K562 (cell line): Measurements from ENCODE around the gene RPS6KL1. TPM values are rescaled to one million over a fixed set of nuclear protein-coding genes. Genes with fewer than 3 reads are reported as not detected.

Experiments used
- ATAC-seq: fragments of 200-7000 bp; cut with Tn5 transposase; 3 replicates; pipeline ENCODE4 v1.9.1; 2020; ENCODE audit warnings: moderate library complexity
- BruUV-seq: library from RNA; stranded (reverse); fragments of 400-500 nt; replicated peaks from 2 replicates; lab custom pipeline; 2021; lab: Mats Ljungman, UMichigan
- CTCF ChIA-PET: fragments of 300-600 bp; formaldehyde crosslinking; extraction: SDS; loops from one replicate; lab custom pipeline; 2021; ENCODE audit warnings: low intra/inter-chr PET ratio; lab: Yijun Ruan, JAX
- POLR2A ChIA-PET: fragments of 300-600, 350-650 bp; sonication (Branson Sonifier 250); formaldehyde crosslinking; extraction: SDS; loops from one replicate; lab custom pipeline; 2021; ENCODE audit warnings: antibody characterized with exemption, inconsistent platforms; lab: Yijun Ruan, JAX
- DNase-seq, 4 experiments: peaks; one replicate each; pipeline versions ENCODE4 v3.0.0 to v3.0.0-alpha.2; 2011 to 2018; ENCODE audit warnings: low spot score in 3 of 4, mixed read lengths in 3 of 4; ENCODE audit errors: extremely low read depth in 1 of 4
- FAIRE-seq: peaks from 2 replicates; lab custom pipeline; 2011; peaks lifted over from hg19 to GRCh38; lab: Jason Lieb, UNC
- H2AFZ ChIP-seq: 2 replicates; pipeline ENCODE4 v1.6.0; 2011; ENCODE audit warnings: low read depth, low read length, control low read depth, inconsistent platforms
- H3K27ac ChIP-seq: fragments of 200-600 bp; 3 replicates; pipeline ENCODE4 v1.8.0; 2011; ENCODE audit warnings: low read depth, mild to moderate bottlenecking, control low read depth, inconsistent platforms, low read length, moderate library complexity, mixed read lengths; ENCODE audit errors: extremely low read depth
- H3K27me3 ChIP-seq, 2 experiments: fragments of 300-600 bp in 1 of 2; 2 replicates in 1 of 2; 3 replicates in 1 of 2; pipeline versions ENCODE4 v1.6.0 to v1.8.0; 2011; ENCODE audit warnings: inconsistent platforms in 2 of 2, low read length in 2 of 2, mild to moderate bottlenecking in 1 of 2, mixed read lengths in 1 of 2, moderate library complexity in 1 of 2; ENCODE audit not compliant: control insufficient read depth in 2 of 2, insufficient read depth in 2 of 2
- H3K36me3 ChIP-seq: fragments of 300-600 bp; 3 replicates; pipeline ENCODE4 v1.8.0; 2011; ENCODE audit warnings: mild to moderate bottlenecking, low read length, inconsistent platforms; ENCODE audit not compliant: control insufficient read depth, insufficient read depth
- H3K4me1 ChIP-seq, 2 experiments: fragments of 200-600 bp in 1 of 2; replicated peaks in 1 of 2; 2 replicates in 1 of 2; 3 replicates in 1 of 2; pipeline versions ENCODE4 v1.5.1 to v1.8.0; 2011; ENCODE audit warnings: inconsistent platforms in 2 of 2, low read length in 2 of 2, mild to moderate bottlenecking in 1 of 2, mixed read lengths in 1 of 2, moderate library complexity in 1 of 2; ENCODE audit not compliant: control insufficient read depth in 2 of 2, insufficient read depth in 2 of 2
- H3K4me2 ChIP-seq: 2 replicates; pipeline ENCODE4 v1.6.1; 2011; ENCODE audit warnings: low read length, control low read depth, inconsistent platforms, mixed read lengths; ENCODE audit not compliant: insufficient read depth
- H3K4me3 ChIP-seq: fragments of 200-600 bp; sonication (generic), shearing (Covaris generic); 2 replicates; pipeline ENCODE4 v1.5.1; 2016; ENCODE audit warnings: control low read depth, inconsistent platforms
- H3K79me2 ChIP-seq: fragments of 200-600 bp; 3 replicates; pipeline ENCODE4 v1.8.0; 2011; ENCODE audit warnings: low read length, inconsistent platforms; ENCODE audit not compliant: control insufficient read depth, insufficient read depth
- H3K9ac ChIP-seq, 2 experiments: 2 replicates each; pipeline versions ENCODE4 v1.6.0 to v1.6.1; 2011; ENCODE audit warnings: low read depth in 2 of 2, low read length in 2 of 2, control low read depth in 1 of 2, inconsistent platforms in 1 of 2, mild to moderate bottlenecking in 1 of 2, mixed read lengths in 1 of 2; ENCODE audit not compliant: insufficient read depth in 1 of 2
- H3K9me1 ChIP-seq: one replicate; pipeline ENCODE4 v1.6.0; 2011; ENCODE audit warnings: inconsistent platforms, mild to moderate bottlenecking, low read length, moderate library complexity; ENCODE audit not compliant: control insufficient read depth, insufficient read depth
- H3K9me3 ChIP-seq: replicated peaks from 2 replicates; pipeline ENCODE4 v1.5.1; 2011; ENCODE audit warnings: low read depth, low read length, inconsistent platforms; ENCODE audit not compliant: control insufficient read depth, insufficient read depth
- H4K20me1 ChIP-seq: replicated peaks from 2 replicates; pipeline ENCODE4 v1.6.1; 2011; ENCODE audit warnings: low read length, inconsistent platforms, mixed read lengths; ENCODE audit not compliant: control insufficient read depth, insufficient read depth
- BRF2 ChIP-seq: IDR thresholded peaks from 3 replicates; pipeline ENCODE4 v1.6.1; 2011; ENCODE audit warnings: borderline replicate concordance, mild to moderate bottlenecking; ENCODE audit not compliant: insufficient read length, insufficient read depth
- EGR1 ChIP-seq: fragments of 450-650 bp; conservative IDR thresholded peaks from 2 replicates; pipeline ENCODE4 v1.6.1; 2017; ENCODE audit warnings: mild to moderate bottlenecking
- GABPA ChIP-seq: fragments of 200-800 bp; sonication (Bioruptor generic); conservative IDR thresholded peaks from 2 replicates; pipeline ENCODE4 v1.6.1; 2016; ENCODE audit warnings: low read depth, missing genetic modification characterization, missing compliant biosample characterization
- NELFE ChIP-seq: IDR thresholded peaks from 2 replicates; pipeline ENCODE4 v1.6.1; 2011; ENCODE audit warnings: mild to moderate bottlenecking; ENCODE audit not compliant: insufficient read depth, insufficient read length
- TFAP4 ChIP-seq: sonication (generic); formaldehyde crosslinking; IDR thresholded peaks from 2 replicates; pipeline ENCODE4 v1.8.0; 2022; ENCODE audit warnings: missing genetic modification reagents, mild to moderate bottlenecking, moderate library complexity, borderline replicate concordance
- VEZF1 ChIP-seq: fragments of 200-800 bp; sonication (Bioruptor generic); IDR thresholded peaks from 2 replicates; pipeline ENCODE4 v1.6.1; 2017; ENCODE audit warnings: missing genetic modification characterization, missing compliant biosample characterization
- WGBS: fragments of 100-300 bp; shearing (Covaris generic); methylation state at CpG from one replicate; pipeline ENCODE4 v1.1.6; 2016; ENCODE audit warnings: low coverage, mixed read lengths; ENCODE audit not compliant: insufficient coverage; ENCODE audit errors: missing lambda C conversion rate; 5-methylcytosine and 5-hydroxymethylcytosine counted together
- in situ Hi-C: fragments of 300-500 bp; cut with MboI; formaldehyde crosslinking; loops from 4 replicates; pipeline ENCODE4 v1.15.0; 2018; ENCODE audit warnings: inconsistent platforms, mixed read lengths
- intact Hi-C: fragments of 100-400 bp; cut with micrococcal nuclease; formaldehyde crosslinking; loops from 2 replicates; pipeline ENCODE4 v1.14.2; 2022
- polyA plus RNA-seq, 8 experiments: library from polyadenylated mRNA; depleted of rRNA in 4 of 8; stranded (reverse) in 5 of 8; unstranded in 3 of 8; fragments of >200 nt; fragmentation: Nextera tagmentation in 2 of 8; fragmentation: Illumina TruSeq in 1 of 8; extraction: Ambion mirVana in 2 of 8; extraction: Trizol in 1 of 8; gene quantifications; 2 replicates each; pipeline versions ENCODE4 v1.2.1 to v1.2.3, GENCODE V29; 2011 to 2014; ENCODE audit warnings: inconsistent platforms in 1 of 8, missing spikeins in 1 of 8
- total RNA-seq, 7 experiments: library from RNA; depleted of rRNA in 6 of 7; stranded (reverse); fragments of >200 nt in 6 of 7; fragmentation: Illumina TruSeq in 2 of 7; extraction: Trizol in 2 of 7; gene quantifications; 2 replicates each; pipeline versions ENCODE4 v1.2.1 to v1.2.3, GENCODE V29; 2011 to 2021; ENCODE audit warnings: low replicate concordance in 1 of 7

RPS6KL1 gene
- total and polyA plus RNA-seq, 9 of the 15 experiments (the other 6 are each of a cell fraction or from before 2014, with no cell fraction given): 0.91 to 15.5 (median 8.1) TPM

- no peak overlapping the region for H3K4me2 ChIP-seq
- ATAC-seq: peak; percentile 10; the same call in 2 of the 3 replicates
- ChIA-PET POLR2A (interaction anchor here (0.7 to 0.9 kb wide), 2 partner anchors 8 to 18 kb away, joined by 3 read pairs; no protein-coding TSS in a partner anchor), CTCF (no interaction called here)
- DNase-seq: peak in 1 of 4 experiments; percentile 28
- peak overlapping the region in 1 of 2 experiments; percentile 73; a peak in 2 of 4 replicates for H3K9ac ChIP-seq
- H3K4me3 ChIP-seq: no peak overlapping the region
- no peak for FAIRE-seq
- H3K27me3 ChIP-seq: no peaks in the 10 kb centered on the region
- H2AFZ ChIP-seq: no peak overlapping the region
- H3K4me1 ChIP-seq: peaks cover 10 to 45% of the 10 kb centered on the region in 2 experiments; a peak in 3 of 5 replicates
- no peaks in the 10 kb centered on the region for H3K79me2 ChIP-seq
- no TSS peak for BruUV-seq
- WGBS: 51% methylated on average over 5 of the region's 9 CpGs
- H4K20me1 ChIP-seq: no peaks in the 10 kb centered on the region
- peaks cover 15% of the 10 kb centered on the region; the same call in 2 of the 3 replicates for H3K36me3 ChIP-seq
- TF ChIP-seq EGR1 (peak; percentile 57), BRF2 (no peak), VEZF1 (CRISPR knock-in tag) (peak; percentile 58; the same call in 1 of the 2 replicates), NELFE (no peak), GABPA (tag) (0 out of 2 replicates have a peak, but pooled peaks have one; percentile 15), TFAP4 (CRISPR knock-in tag) (peak; percentile 51; the same call in 1 of the 2 replicates)
- no peaks in the 10 kb centered on the region for H3K9me3 ChIP-seq
- in situ Hi-C loops (no loop called here), intact Hi-C loops (loop anchor here (5.0 kb wide), 1 partner anchor 302 kb away; no protein-coding TSS in a partner anchor)
- H3K27ac ChIP-seq: no peak overlapping the region
- H3K9me1 ChIP-seq: no peaks in the 10 kb centered on the region
Measured at GRCh38 chr14:74908861-74909341, 14.2 kb downstream of the RPS6KL1 start.
